Epithelial cell of prostate (primary cell): ENCODE measurements around the gene RGL3.
"Not testable (repeated sequence)": the region's sequence is repeated elsewhere in the genome, so short reads cannot be mapped to it uniquely, and the experiment has no call there.

Experiments used
- DNase-seq: peaks from one replicate; pipeline ENCODE4 v3.0.0-alpha.2; 2011; ENCODE audit warnings: low read depth, low spot score
- H3K27ac ChIP-seq: fragments of 450-650 bp; 2 replicates; pipeline ENCODE4 v1.5.1; 2017; ENCODE audit warnings: mild to moderate bottlenecking

Gene RGL3

DNA sequence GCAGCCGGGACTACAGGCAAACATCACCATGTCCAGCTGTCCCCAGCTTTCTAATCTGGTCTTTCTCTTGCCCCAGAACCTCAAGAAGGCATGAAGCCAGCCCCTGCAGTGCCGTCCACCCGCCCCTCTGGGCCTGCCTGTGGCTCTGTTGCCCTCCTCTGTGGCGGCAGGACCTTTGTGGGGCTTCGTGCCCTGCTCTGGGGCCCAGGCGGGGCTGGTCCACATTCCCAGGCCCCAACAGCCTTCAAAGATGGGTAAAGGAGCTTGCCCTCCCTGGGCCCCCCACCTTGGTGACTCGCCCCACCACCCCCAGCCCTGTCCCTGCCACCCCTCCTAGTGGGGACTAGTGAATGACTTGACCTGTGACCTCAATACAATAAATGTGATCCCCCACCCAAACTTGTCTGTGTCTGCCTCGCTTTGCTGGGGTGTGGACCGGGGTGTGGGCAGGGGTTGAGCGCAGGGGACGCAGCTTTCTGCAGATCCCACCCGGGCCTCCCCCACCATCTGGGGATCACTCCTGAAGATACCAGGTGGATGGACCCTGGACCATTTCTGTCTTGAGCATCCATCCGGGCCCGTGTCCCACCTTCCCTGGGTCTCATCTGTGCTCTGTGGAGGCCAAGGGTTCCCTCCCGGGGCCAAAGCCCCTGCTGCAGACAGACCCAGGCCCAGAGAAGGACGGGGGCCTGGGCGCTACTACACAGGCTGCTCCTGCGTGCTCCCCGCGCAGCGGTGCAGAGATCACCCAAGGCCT lies 31.6 kb upstream of the RGL3 start:
- DNase-seq, result no peak

DNA sequence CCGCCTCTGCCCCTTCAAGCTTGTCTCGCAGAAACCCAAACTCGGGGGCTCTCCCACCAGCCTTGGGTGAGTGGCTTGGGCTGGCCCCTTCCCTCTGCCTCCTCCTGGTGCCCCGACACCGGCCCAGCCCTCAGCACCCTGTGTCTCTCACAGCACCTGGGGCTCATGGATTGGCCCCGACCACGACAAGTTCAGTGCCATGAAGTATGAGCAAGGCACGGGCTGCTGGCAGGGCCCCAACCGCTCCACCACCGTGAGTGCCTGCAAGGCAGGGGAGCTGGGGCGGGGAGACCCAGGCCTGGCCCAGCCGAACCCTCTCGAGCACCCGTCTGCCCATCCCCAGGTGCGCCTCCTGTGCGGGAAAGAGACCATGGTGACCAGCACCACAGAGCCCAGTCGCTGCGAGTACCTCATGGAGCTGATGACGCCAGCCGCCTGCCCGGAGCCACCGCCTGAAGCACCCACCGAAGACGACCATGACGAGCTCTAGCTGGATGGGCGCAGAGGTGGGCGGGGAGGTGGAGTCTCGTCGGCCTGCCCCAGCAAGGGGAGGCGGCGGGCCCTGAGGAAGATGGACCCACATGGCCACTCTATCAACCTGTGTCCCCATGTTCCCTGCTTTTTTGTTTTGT lies 29.9 kb upstream of the RGL3 start:
- H3K27ac ChIP-seq, result no peak overlapping the region
- DNase-seq, result no peak

More for the DNA sequence above, 31.6 kb upstream of the RGL3 start:
- no peak overlapping the region for H3K27ac ChIP-seq

DNA sequence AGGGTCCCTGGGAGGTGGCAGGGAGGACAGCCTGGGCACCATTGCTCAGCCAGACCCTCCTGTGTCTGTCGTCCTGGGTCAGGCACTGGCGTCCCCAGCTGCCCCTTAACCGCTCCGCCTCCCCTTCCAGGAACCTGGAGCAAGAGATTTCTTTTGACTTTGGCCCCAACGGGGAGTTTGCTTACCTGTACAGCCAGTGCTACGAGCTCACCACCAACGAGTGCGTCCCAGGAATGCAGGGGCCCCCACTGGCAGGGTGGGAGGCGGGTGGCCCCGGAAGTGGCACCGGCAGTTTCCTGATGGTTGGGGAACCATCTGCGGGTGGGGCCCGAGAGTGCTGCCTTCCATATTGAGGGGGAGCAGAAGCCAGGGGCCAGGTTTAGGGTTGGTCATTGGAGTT lies 29.3 kb upstream of the RGL3 start:
- no peak overlapping the region for H3K27ac ChIP-seq
- DNase-seq, result no peak

- no peak overlapping the region for H3K27ac ChIP-seq
- DNase-seq, result no peak
Observed at GRCh38 chr19:11447347-11448262, 28.5 kb upstream of the RGL3 start.

GRCh38 chr19:11446652-11447301 lies 27.7 kb upstream of the RGL3 start:
- H3K27ac ChIP-seq, result no peak overlapping the region
- DNase-seq, result no peak

GRCh38 chr19:11446271-11446651 lies 27.1 kb upstream of the RGL3 start:
- no peak for DNase-seq
- no peak overlapping the region for H3K27ac ChIP-seq

DNA sequence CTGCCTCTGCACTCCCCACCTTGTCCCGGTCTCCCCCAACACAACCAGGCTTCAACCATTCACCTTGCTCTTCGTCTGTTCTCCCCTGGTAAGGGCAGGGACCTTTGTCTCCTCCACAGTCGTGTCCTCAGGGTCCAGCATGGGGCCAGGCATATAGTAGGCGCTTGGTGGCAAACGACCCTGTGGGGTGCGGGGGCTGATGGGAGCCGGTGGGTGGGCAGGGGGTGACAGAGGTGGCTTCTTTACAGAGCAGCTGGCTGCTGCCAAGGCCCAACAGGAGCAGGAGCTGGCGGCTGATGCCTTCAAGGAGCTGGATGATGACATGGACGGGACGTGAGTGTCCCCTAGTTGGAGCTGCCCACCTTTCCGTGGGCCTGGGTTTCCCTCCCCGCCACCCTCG lies 26.0 kb upstream of the RGL3 start:
- no peak overlapping the region for H3K27ac ChIP-seq
- DNase-seq, result no peak

DNA sequence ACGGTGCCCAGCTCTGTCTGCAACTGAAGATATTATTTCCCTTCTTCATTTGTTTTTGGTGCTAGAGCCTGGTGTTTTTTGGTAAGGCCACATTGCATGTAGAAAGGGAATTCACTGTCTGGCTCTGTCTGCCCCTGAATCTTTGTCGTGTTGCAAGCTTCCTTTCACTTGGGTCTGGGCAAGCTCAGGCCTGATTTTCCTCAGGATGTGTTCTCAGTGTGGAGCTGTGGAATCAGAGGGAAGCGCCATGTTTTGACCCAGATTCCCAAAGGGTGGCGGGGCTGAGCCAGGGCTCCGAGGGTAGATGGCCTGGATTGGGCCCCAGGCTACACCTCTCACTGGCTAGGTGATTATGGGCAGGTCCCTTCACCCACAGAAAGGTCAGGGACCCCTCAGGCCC lies 24.9 kb upstream of the RGL3 start:
- peak overlapping the region; percentile 62 for H3K27ac ChIP-seq
- no peak for DNase-seq

- DNase-seq, result no peak
- H3K27ac ChIP-seq, result no peak overlapping the region
Observed at GRCh38 chr19:11437955-11438354, 18.8 kb upstream of the RGL3 start.

- DNase-seq, result no peak
- H3K27ac ChIP-seq, result peak overlapping the region; percentile 57
Observed at GRCh38 chr19:11435833-11436313, 16.8 kb upstream of the RGL3 start.

DNA sequence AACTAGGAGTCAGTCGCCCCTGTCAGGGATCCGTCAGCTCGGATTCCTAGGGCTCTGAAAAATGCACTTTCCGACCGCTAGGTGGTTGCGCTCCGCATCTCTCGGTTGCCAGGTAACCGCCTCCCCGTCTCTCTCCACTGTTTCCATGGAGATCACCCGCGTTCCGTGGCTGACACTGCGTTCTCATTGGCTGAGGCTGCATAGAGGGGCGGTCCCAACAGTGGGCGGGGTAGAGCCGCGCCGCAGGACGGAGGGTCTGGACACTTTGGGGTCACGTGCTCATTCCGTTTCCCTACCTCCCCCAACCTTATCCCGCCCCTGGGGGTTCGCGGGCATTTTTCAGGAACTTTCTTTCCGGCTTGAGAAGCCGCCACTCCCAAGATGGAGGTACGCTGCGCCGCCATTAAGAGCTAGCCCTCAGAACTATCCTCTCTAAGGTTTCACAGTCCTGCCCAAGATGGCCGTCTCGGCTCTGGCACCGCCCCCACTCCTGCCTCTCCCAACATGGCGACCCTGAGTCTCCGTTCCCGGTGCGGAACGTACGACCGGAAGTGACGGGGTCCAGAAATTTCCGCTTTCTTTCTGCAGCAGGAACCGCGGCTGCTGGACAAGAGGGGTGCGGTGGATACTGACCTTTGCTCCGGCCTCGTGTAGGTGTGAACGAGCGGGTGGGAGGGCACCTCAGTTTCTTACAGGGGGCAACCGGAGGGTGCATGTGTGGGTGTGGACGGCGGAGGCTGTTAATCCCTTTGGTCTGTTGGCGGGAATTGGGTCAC lies 16.1 kb upstream of the RGL3 start, which contains the start of the genes ODAD3 and PRKCSH:
ODAD3 (minus strand) TSS at position 65 of the 776 bp plus-strand sequence. CDS start 105 bp downstream, outside the sequence.
PRKCSH (plus strand) TSS at position 579 of the 776 bp plus-strand sequence. CDS start 483 bp downstream, outside the sequence.
- H3K27ac ChIP-seq, result peak within 1 kb of the TSS; percentile 57

GRCh38 chr19:11434703-11435056 lies 15.6 kb upstream of the RGL3 start:
- H3K27ac ChIP-seq, result peak overlapping the region; percentile 57
- DNase-seq, result no peak

More for the DNA sequence above, 16.1 kb upstream of the RGL3 start, which contains the start of the genes ODAD3 and PRKCSH:
- peak; percentile 96 for DNase-seq

DNA sequence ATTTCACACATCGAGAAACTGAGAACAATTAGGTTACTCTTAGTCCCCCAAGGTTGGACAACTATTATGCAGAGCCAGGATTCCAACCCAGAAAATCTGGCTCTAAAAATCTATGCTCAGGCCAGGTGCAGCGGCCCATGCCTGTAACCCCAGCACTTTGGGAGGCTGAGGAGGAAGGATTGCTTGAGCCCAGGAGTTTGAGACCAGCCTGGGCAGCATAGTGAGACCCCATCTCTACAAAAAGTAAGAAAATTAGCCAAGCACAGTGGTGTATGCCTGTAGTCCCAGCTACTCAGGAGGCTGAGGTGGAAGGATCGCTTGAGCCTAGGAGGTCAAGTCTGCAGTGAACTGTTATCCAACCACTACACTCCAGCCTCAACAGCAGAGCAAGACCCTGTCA lies 14.4 kb upstream of the RGL3 start:
- H3K27ac ChIP-seq, DNase-seq: not testable (repeated sequence)

- no peak for DNase-seq
- no peak overlapping the region for H3K27ac ChIP-seq
Observed at GRCh38 chr19:11426656-11427055, 7.5 kb upstream of the RGL3 start.

DNA sequence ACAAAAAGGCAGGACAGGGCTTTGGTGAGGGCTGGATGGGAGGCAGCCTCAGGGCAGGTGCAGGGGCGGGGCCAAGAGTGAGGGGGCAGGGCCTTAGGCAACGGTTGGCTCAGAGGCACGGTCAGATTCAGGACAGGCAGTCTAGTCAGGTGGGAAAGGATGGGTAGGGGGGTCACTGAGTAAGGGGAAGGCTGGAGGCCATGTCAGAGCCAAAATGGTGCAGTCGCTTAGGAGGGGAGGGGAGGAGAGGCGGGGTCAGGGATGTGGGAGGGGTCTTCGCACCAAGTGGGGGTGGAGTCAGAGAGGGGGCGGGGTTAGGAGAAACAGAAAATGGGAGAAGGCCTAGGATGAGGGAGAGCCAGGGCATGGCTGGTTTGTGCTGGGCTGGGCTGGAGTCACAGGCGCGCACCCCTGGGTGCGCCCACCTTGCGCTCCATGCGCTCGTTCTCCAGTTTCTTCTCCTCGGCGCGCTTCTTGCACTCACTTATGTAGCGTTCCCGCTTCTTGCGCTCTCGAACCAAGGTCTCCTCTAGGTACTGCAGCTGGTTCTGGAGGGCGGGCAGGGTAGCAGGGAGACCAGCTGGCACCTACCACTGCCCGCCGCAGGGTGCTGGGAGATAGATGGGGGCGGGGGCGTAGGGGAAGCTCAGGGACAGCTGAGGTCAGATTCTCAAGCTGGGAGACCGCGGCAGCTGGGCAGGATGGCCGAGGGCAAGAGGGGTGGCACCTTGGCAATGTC lies 6.8 kb upstream of the RGL3 start:
- H3K27ac ChIP-seq, result no peak overlapping the region
- no peak for DNase-seq

- no peak overlapping the region for H3K27ac ChIP-seq
- DNase-seq, result no peak
Observed at GRCh38 chr19:11423791-11424181, 4.7 kb upstream of the RGL3 start.

GRCh38 chr19:11423164-11423790 lies 4.2 kb upstream of the RGL3 start:
- no peak overlapping the region for H3K27ac ChIP-seq
- no peak for DNase-seq
